Measurements from ENCODE around the gene SYTL3.
"Not testable (repeated sequence)": the region's sequence is repeated elsewhere in the genome, so short reads cannot be mapped to it uniquely, and the experiment has no call there.

SYTL3 gene

DNA sequence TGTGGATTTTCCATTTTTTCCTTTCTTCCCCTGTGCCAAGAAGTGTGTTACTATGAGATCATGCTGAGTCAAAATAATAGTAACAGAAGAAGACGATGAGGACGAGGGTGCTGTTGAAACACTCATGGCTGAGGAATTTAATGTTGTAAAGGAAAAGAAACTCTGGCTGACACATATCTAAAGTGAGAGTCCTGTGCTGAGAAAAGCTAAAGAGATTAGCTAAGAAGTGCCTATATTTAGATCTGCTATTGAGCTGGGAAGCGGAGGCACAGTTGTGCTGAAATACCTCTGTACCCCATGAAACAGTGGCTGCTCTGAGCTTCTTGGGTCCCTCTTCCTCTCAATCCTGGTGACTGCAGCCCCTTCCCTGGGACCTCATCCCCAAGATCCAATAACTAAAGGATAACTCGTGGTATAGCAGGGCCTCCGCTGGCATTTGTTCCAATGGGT is 1.1 kb upstream of the SYTL3 start:
- no peak overlapping the region for H3K4me2 ChIP-seq (ENCODE audit: low read depth, low read length, poor library complexity, severe bottlenecking)
- H3K9me3 ChIP-seq (ENCODE audit: insufficient read depth, low read depth, low read length), result no peaks in the 10 kb centered on the region
- H3K4me3 ChIP-seq (ENCODE audit: low read length, poor library complexity, severe bottlenecking), result no peak overlapping the region
- no peaks in the 10 kb centered on the region for H3F3A ChIP-seq (ENCODE audit: low read depth)
- no peak overlapping the region for H3K9ac ChIP-seq (ENCODE audit: low read depth, low read length, poor library complexity, severe bottlenecking)
- no peaks in the 10 kb centered on the region for H3K9me2 ChIP-seq (replicated peaks; ENCODE audit: low read depth, low read length)
- H3K27me3 ChIP-seq (ENCODE audit: insufficient read depth, low read length, poor library complexity, severe bottlenecking), result peaks cover 75% of the 10 kb centered on the region
- H3K4me1 ChIP-seq (ENCODE audit: insufficient read depth, low read length, poor library complexity, severe bottlenecking), result peaks cover 16% of the 10 kb centered on the region
- no peaks in the 10 kb centered on the region for H3K79me2 ChIP-seq (ENCODE audit: insufficient read depth, low read length)
- TF ChIP-seq EZH2phosphoT487 (IDR thresholded peaks at IDR 0.05; ENCODE audit: borderline replicate concordance), result no peak
- TF ChIP-seq, protein P1, sequence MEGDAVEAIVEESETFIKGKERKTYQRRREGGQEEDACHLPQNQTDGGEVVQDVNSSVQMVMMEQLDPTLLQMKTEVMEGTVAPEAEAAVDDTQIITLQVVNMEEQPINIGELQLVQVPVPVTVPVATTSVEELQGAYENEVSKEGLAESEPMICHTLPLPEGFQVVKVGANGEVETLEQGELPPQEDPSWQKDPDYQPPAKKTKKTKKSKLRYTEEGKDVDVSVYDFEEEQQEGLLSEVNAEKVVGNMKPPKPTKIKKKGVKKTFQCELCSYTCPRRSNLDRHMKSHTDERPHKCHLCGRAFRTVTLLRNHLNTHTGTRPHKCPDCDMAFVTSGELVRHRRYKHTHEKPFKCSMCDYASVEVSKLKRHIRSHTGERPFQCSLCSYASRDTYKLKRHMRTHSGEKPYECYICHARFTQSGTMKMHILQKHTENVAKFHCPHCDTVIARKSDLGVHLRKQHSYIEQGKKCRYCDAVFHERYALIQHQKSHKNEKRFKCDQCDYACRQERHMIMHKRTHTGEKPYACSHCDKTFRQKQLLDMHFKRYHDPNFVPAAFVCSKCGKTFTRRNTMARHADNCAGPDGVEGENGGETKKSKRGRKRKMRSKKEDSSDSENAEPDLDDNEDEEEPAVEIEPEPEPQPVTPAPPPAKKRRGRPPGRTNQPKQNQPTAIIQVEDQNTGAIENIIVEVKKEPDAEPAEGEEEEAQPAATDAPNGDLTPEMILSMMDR (conservative IDR thresholded peaks at IDR 0.05; ENCODE audit: low read length), result no peak
- H3K36me3 ChIP-seq (ENCODE audit: insufficient read depth, low read length), result no peaks in the 10 kb centered on the region
- H2AFZ ChIP-seq (ENCODE audit: low read length), result no peak overlapping the region
- H4K20me1 ChIP-seq (ENCODE audit: insufficient read depth, low read length, poor library complexity, severe bottlenecking), result no peaks in the 10 kb centered on the region

DNA sequence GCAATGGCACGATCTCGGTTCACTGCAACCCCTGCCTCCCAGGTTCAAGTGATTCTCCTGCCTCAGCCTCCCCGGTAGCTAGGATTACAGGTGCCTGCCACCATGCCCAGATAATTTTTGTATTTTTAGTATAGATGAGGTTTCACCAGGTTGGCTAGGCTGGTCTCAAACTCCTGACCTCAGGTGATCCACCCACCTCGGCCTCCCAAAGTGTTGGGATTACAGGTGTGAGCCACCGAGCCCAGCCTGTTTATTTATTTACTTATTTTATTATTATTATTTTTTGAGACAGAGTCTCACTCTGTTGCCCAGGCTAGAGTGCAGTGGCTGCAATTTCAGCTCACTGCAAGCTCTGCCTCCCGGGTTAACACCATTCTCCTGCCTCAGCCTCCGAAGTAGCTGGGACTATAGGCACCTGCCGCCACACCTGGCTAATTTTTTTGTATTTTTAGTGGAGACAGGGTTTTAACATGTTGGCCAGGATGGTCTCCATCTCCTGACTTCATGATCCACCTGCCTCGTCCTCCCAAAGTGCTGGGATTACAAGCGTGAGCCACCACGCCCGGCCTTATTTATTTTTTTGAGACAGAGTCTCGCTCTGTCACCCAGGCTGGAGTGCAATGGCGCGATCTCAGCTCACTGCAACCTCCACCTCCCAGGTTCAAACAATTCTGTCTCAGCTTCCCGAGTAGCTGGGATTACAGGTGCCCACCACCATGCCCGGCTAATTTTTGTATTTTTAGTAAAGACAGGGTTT is 2.3 kb downstream of the SYTL3 start:
- Histone ChIP-seq H3K4me1 (ENCODE audit: insufficient read depth, low read length, poor library complexity, severe bottlenecking) (peaks cover 24% of the 10 kb centered on the region), H3K27me3 (ENCODE audit: insufficient read depth, low read length, poor library complexity, severe bottlenecking) (peaks cover 77% of the 10 kb centered on the region)
- not testable (repeated sequence) for H3K36me3 ChIP-seq (ENCODE audit: insufficient read depth, low read length); H3K9me3 ChIP-seq (ENCODE audit: insufficient read depth, low read depth, low read length); H3K4me2 ChIP-seq (ENCODE audit: low read depth, low read length, poor library complexity, severe bottlenecking); H3K9me2 ChIP-seq (replicated peaks; ENCODE audit: low read depth, low read length); H3F3A ChIP-seq (ENCODE audit: low read depth); H3K4me3 ChIP-seq (ENCODE audit: low read length, poor library complexity, severe bottlenecking); H2AFZ ChIP-seq (ENCODE audit: low read length); H3K79me2 ChIP-seq (ENCODE audit: insufficient read depth, low read length); H3K9ac ChIP-seq (ENCODE audit: low read depth, low read length, poor library complexity, severe bottlenecking); H4K20me1 ChIP-seq (ENCODE audit: insufficient read depth, low read length, poor library complexity, severe bottlenecking)

DNA sequence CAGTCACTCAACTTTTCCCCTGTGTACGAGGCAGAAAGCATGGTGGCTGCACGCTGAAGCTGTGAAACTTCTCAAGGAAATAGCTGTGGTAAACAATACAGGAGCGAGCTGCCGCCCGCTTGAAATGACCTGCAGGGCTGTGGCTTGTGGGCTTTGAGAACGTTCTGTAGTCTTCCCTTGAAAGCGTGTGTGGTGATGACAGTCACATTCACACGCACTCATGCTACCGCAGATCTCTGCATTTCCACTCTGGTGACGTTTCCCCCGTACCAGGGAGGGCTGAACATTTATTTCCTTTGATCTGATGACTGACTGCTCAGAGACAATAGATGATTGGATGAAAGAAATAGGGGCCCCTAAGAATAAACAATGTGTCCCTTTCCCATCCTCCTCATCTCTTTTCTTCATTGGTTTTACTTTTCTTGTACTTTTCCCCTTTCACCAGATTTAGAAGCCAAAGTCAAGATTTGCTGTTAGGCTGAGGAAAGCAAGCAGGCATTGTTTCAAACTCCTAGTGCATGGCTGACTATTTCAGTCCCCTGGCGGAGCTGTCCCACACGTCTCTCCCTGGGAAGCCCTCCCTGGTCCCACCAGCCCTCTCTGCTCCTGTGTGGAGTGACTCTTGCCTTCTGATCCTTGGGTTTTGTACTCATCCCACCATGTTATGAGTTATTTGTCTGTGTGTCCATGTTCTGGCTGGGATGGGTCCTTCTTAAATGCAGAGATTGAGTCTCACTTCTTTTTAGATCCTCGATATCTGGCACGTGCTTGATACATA is 3.9 kb downstream of the SYTL3 start:
- no peak overlapping the region for H2AFZ ChIP-seq (ENCODE audit: low read length)
- H3K4me2 ChIP-seq (ENCODE audit: low read depth, low read length, poor library complexity, severe bottlenecking), result peak overlapping the region; percentile 21
- H3K9ac ChIP-seq (ENCODE audit: low read depth, low read length, poor library complexity, severe bottlenecking), result no peak overlapping the region
- H3K4me1 ChIP-seq (ENCODE audit: insufficient read depth, low read length, poor library complexity, severe bottlenecking), result peaks cover 24% of the 10 kb centered on the region
- H3K4me3 ChIP-seq (ENCODE audit: low read length, poor library complexity, severe bottlenecking), result no peak overlapping the region
- H3F3A ChIP-seq (ENCODE audit: low read depth), result no peaks in the 10 kb centered on the region
- no peaks in the 10 kb centered on the region for H3K36me3 ChIP-seq (ENCODE audit: insufficient read depth, low read length)
- H3K79me2 ChIP-seq (ENCODE audit: insufficient read depth, low read length), result no peaks in the 10 kb centered on the region
- no peaks in the 10 kb centered on the region for H4K20me1 ChIP-seq (ENCODE audit: insufficient read depth, low read length, poor library complexity, severe bottlenecking)
- peaks cover 78% of the 10 kb centered on the region for H3K27me3 ChIP-seq (ENCODE audit: insufficient read depth, low read length, poor library complexity, severe bottlenecking)
- H3K9me2 ChIP-seq (replicated peaks; ENCODE audit: low read depth, low read length), result no peaks in the 10 kb centered on the region
- TF ChIP-seq, protein P1 (conservative IDR thresholded peaks at IDR 0.05; ENCODE audit: low read length), result no peak
- no peak for TF ChIP-seq EZH2phosphoT487 (IDR thresholded peaks at IDR 0.05; ENCODE audit: borderline replicate concordance)
- H3K9me3 ChIP-seq (ENCODE audit: insufficient read depth, low read depth, low read length), result no peaks in the 10 kb centered on the region
